Raji (cell line): ENCODE results near the gene PYGM.

Experiments used
- POLR2A ChIP-seq: IDR thresholded peaks from 2 replicates; pipeline ENCODE4 v1.6.1; 2011; ENCODE audit warnings: low read depth, low read length, control low read depth; ENCODE audit not compliant: insufficient read depth

PYGM gene

GRCh38 chr11:64754124-64754918 lies 5.5 kb downstream of the PYGM start:
- no peak for TF ChIP-seq POLR2A

DNA sequence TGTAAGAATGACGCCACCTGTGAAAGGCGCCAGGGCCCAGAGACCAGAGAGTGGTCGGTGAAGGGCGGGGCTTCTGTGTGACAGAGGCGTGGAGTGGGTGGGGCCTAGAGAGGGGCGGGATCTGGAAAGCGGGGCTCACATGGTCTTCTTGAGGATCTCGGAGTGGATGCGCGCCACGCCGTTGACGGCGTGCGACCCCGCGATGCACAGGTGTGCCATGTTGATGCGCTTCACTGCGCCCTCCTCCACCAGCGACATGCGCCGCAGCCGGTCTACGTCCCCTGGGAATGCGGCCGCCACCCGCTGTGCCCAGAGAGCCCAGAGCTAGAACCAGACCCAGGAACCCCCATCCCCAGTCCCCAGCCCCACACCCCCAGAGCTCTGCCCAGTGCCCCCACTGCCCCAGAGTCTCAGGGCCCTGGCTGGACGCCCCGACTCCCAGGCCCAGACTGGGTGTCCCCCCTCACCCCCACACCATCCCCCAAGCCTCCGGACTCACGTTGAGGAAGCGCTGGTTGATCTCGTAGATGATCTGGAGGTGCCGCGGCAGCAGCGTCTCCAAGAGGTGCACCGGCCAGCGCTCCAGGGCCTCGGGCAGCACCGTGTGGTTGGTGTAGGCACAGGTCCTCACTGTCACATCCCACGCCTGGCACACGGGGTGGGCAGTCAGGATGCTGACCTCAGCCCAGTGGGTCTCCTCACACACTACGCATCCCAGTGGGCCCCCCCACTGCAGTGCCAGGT lies 6.2 kb downstream of the PYGM start:
- TF ChIP-seq POLR2A, result no peak

DNA sequence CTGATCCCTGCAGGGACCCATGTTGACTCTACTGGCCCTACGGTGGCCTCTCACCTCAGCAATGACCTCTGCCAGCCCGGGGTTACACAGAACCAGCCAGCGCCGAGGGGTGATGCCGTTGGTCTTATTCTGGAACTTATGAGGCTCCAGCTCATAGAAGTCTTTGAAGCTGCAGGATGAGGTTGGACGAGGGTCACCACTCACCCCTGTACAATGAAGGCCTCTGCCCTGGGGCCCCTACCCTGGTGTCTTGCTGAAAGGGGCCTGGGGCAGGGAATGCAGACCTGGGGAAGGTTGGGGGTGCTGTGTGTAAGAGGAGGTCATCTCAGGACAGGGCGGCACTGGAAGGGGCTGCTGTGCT lies 6.8 kb downstream of the PYGM start:
- no peak for TF ChIP-seq POLR2A

- TF ChIP-seq POLR2A, result no peak
Observed at GRCh38 chr11:64752175-64752970, 7.4 kb downstream of the PYGM start.

GRCh38 chr11:64751580-64751979 lies 8.2 kb downstream of the PYGM start:
- TF ChIP-seq POLR2A, result no peak

DNA sequence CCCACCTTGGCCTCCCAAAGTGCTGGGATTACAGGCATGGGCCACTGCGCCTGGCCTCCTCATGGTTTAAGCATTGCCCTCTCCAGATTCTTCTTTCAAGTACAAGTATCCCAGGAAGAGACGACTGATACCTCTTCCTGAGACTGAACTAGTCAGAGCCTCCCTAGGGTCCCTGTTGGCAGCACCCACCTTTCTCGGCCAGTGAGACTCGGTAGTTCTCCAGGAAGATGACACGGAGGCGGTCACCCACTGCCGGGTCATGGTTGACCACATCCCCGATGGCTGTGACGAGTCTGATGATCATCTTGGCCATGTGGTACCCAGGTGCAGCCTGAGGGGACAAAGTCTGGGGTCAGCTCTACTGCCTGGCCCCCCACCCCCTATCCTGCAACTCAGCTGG lies 8.6 kb downstream of the PYGM start:
- TF ChIP-seq POLR2A, result no peak

- no peak for TF ChIP-seq POLR2A
Observed at GRCh38 chr11:64750361-64751054, 9.3 kb downstream of the PYGM start.

DNA sequence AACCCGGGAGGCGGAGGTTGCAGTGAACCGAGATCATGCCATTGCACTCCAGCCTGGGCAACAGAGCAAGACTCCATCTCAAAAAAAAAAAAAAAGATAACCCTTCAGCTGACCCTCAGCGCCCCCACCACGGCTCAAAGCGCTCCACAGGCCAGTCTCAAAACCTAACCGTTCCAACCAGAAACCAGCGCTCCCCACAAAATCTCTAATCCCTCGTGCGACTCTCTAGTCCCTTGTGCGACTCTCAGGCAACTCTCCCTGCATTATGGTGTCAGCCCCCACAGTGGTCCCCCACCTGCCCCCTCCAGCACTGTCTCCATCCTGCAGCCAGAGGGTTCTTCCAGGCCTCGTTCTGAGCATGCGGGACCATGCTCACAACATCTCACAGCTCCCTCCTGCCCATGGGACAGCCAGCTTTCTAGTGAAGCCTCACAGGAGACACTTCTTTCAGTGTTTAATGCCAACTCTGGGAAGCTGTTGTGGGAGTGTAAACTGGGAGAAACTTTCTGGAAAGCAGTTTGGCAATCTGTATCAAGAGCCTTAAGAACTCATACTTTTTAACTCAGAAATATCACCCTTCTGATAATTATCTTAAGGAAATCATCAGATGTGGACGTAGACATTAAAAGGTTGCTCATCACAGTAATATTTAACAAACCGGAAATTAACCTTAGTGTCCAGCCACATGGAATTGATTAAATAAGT lies 11.7 kb downstream of the PYGM start:
- TF ChIP-seq POLR2A, result no peak

GRCh38 chr11:64746486-64746885 lies 13.3 kb downstream of the PYGM start:
- TF ChIP-seq POLR2A, result no peak

GRCh38 chr11:64745521-64746328 lies 14.0 kb downstream of the PYGM start:
- TF ChIP-seq POLR2A, result peak; percentile 83

GRCh38 chr11:64745189-64745520 lies 14.6 kb downstream of the PYGM start:
- no peak for TF ChIP-seq POLR2A

DNA sequence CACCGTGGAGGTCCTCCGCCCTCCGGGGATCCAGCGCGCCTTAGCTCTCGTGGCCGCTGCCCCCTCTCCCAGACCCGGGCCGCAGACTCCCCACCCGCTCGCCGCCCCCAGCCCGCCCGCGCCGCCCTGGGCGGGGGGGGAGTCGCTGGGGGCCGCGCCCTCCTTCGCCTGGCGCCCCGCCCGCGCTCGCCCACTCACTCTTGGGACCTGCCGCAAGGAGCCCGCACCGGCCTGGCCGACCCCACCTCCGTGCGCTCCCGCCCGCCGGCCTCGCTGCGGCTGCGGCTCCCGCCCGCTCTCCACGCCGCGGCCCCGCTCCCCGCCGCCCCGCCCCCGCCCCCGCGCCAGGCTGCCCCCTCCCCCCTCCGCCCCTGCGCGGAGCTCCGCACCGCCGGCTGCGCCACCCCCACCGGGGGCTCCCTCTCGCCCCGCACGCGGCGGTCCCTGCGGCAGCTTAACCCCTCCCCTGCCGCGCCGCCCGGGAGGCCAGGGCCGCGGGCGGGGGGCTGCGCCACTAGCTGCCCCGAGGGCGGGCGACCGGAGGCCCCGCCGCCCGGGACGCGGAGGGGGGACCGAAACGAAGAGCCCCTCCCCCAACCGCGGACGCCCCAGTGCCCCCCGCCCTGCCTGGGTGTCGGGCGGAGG lies 15.1 kb downstream of the PYGM start:
- no peak for TF ChIP-seq POLR2A
